ENCODE data around the gene CCDC102A. TPM values are rescaled to one million over a fixed set of nuclear protein-coding genes. Genes with fewer than 3 reads are reported as not detected.

The CCDC102A gene
- total and polyA plus RNA-seq, 10 of the 15 experiments (the other 5 are each of a cell fraction or from before 2014, with no cell fraction given) = 0.03 to 5.9 (median 2.4) TPM

DNA sequence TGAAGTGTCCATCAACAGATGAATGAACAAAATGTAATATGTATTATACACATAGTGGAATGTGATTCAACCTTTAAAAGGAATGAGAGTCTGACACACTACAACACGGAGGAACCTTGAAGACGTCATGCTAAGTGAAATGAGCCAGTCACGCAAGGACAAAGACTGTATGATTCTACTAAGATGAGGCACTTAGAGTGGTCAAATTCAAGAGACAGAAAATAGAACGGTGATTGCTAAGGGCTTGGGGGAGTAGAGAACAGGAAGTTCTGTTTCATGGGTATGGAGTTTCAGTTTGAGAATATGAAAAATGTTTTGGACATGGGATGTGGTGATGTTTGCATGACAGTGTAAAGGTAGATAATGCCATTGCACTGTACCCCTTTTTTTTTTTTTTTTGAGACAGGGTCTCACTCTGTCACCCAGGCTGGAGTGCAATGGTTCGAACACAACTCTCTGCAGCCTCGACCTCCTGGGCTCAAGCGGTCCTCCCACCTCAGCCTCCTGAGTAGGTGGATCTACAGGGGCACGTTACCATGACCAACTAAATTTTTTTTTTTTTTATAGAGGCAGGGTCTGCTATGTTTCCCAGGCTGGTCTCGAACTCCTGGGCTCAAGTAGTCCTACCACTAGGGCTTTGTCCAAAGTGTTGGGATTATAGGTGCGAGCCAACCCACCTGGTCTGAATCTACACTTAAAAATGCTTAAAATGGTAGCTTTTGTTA, 2.9 kb upstream of the CCDC102A start (continued):
- TF ChIP-seq RAD21 (IDR thresholded peaks at IDR 0.05; ENCODE audit: insufficient read depth, low read depth, low read length) (no peak), SMC3 (IDR thresholded peaks at IDR 0.05; ENCODE audit: borderline replicate concordance, low read length) (no peak), SMAD1 (IDR thresholded peaks at IDR 0.05; ENCODE audit: low read depth, partially characterized antibody) (peak; percentile 17), SUZ12 (IDR thresholded peaks at IDR 0.05; ENCODE audit: unreplicated experiment) (no peak), SRF (IDR thresholded peaks at IDR 0.05; ENCODE audit: low read depth in 2 of 2, low read length in 2 of 2) (no peak), YBX1 (IDR thresholded peaks at IDR 0.05) (no peak), ZSCAN29 (IDR thresholded peaks at IDR 0.05) (no peak), PML (IDR thresholded peaks at IDR 0.05; ENCODE audit: low read length) (no peak)
- TF ChIP-seq, protein P1, sequence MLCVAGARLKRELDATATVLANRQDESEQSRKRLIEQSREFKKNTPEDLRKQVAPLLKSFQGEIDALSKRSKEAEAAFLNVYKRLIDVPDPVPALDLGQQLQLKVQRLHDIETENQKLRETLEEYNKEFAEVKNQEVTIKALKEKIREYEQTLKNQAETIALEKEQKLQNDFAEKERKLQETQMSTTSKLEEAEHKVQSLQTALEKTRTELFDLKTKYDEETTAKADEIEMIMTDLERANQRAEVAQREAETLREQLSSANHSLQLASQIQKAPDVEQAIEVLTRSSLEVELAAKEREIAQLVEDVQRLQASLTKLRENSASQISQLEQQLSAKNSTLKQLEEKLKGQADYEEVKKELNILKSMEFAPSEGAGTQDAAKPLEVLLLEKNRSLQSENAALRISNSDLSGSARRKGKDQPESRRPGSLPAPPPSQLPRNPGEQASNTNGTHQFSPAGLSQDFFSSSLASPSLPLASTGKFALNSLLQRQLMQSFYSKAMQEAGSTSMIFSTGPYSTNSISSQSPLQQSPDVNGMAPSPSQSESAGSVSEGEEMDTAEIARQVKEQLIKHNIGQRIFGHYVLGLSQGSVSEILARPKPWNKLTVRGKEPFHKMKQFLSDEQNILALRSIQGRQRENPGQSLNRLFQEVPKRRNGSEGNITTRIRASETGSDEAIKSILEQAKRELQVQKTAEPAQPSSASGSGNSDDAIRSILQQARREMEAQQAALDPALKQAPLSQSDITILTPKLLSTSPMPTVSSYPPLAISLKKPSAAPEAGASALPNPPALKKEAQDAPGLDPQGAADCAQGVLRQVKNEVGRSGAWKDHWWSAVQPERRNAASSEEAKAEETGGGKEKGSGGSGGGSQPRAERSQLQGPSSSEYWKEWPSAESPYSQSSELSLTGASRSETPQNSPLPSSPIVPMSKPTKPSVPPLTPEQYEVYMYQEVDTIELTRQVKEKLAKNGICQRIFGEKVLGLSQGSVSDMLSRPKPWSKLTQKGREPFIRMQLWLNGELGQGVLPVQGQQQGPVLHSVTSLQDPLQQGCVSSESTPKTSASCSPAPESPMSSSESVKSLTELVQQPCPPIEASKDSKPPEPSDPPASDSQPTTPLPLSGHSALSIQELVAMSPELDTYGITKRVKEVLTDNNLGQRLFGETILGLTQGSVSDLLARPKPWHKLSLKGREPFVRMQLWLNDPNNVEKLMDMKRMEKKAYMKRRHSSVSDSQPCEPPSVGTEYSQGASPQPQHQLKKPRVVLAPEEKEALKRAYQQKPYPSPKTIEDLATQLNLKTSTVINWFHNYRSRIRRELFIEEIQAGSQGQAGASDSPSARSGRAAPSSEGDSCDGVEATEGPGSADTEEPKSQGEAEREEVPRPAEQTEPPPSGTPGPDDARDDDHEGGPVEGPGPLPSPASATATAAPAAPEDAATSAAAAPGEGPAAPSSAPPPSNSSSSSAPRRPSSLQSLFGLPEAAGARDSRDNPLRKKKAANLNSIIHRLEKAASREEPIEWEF (IDR thresholded peaks at IDR 0.05; ENCODE audit: insufficient replicate concordance, low read depth, low read length) = peak; percentile 21
- TF ChIP-seq, protein P2, sequence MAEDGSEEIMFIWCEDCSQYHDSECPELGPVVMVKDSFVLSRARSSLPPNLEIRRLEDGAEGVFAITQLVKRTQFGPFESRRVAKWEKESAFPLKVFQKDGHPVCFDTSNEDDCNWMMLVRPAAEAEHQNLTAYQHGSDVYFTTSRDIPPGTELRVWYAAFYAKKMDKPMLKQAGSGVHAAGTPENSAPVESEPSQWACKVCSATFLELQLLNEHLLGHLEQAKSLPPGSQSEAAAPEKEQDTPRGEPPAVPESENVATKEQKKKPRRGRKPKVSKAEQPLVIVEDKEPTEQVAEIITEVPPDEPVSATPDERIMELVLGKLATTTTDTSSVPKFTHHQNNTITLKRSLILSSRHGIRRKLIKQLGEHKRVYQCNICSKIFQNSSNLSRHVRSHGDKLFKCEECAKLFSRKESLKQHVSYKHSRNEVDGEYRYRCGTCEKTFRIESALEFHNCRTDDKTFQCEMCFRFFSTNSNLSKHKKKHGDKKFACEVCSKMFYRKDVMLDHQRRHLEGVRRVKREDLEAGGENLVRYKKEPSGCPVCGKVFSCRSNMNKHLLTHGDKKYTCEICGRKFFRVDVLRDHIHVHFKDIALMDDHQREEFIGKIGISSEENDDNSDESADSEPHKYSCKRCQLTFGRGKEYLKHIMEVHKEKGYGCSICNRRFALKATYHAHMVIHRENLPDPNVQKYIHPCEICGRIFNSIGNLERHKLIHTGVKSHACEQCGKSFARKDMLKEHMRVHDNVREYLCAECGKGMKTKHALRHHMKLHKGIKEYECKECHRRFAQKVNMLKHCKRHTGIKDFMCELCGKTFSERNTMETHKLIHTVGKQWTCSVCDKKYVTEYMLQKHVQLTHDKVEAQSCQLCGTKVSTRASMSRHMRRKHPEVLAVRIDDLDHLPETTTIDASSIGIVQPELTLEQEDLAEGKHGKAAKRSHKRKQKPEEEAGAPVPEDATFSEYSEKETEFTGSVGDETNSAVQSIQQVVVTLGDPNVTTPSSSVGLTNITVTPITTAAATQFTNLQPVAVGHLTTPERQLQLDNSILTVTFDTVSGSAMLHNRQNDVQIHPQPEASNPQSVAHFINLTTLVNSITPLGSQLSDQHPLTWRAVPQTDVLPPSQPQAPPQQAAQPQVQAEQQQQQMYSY (CRISPR knock-in tag; IDR thresholded peaks at IDR 0.05) = no peak
- TF ChIP-seq, protein P3, sequence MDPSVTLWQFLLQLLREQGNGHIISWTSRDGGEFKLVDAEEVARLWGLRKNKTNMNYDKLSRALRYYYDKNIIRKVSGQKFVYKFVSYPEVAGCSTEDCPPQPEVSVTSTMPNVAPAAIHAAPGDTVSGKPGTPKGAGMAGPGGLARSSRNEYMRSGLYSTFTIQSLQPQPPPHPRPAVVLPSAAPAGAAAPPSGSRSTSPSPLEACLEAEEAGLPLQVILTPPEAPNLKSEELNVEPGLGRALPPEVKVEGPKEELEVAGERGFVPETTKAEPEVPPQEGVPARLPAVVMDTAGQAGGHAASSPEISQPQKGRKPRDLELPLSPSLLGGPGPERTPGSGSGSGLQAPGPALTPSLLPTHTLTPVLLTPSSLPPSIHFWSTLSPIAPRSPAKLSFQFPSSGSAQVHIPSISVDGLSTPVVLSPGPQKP (IDR thresholded peaks at IDR 0.05; ENCODE audit: low read depth, low read length) = no peak
- TF ChIP-seq, protein P4, sequence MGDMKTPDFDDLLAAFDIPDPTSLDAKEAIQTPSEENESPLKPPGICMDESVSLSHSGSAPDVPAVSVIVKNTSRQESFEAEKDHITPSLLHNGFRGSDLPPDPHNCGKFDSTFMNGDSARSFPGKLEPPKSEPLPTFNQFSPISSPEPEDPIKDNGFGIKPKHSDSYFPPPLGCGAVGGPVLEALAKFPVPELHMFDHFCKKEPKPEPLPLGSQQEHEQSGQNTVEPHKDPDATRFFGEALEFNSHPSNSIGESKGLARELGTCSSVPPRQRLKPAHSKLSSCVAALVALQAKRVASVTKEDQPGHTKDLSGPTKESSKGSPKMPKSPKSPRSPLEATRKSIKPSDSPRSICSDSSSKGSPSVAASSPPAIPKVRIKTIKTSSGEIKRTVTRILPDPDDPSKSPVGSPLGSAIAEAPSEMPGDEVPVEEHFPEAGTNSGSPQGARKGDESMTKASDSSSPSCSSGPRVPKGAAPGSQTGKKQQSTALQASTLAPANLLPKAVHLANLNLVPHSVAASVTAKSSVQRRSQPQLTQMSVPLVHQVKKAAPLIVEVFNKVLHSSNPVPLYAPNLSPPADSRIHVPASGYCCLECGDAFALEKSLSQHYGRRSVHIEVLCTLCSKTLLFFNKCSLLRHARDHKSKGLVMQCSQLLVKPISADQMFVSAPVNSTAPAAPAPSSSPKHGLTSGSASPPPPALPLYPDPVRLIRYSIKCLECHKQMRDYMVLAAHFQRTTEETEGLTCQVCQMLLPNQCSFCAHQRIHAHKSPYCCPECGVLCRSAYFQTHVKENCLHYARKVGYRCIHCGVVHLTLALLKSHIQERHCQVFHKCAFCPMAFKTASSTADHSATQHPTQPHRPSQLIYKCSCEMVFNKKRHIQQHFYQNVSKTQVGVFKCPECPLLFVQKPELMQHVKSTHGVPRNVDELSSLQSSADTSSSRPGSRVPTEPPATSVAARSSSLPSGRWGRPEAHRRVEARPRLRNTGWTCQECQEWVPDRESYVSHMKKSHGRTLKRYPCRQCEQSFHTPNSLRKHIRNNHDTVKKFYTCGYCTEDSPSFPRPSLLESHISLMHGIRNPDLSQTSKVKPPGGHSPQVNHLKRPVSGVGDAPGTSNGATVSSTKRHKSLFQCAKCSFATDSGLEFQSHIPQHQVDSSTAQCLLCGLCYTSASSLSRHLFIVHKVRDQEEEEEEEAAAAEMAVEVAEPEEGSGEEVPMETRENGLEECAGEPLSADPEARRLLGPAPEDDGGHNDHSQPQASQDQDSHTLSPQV (IDR thresholded peaks at IDR 0.05) = no peak

Data from GM12878 (cell line).